ENCODE data around the gene TBX10. TPM values are rescaled to one million over a fixed set of nuclear protein-coding genes. Genes with fewer than 3 reads are reported as not detected.

Gene TBX10
- total and polyA plus RNA-seq, 12 donors: 0.17 to 0.44 (median 0.28) TPM; not detected in 9

DNA sequence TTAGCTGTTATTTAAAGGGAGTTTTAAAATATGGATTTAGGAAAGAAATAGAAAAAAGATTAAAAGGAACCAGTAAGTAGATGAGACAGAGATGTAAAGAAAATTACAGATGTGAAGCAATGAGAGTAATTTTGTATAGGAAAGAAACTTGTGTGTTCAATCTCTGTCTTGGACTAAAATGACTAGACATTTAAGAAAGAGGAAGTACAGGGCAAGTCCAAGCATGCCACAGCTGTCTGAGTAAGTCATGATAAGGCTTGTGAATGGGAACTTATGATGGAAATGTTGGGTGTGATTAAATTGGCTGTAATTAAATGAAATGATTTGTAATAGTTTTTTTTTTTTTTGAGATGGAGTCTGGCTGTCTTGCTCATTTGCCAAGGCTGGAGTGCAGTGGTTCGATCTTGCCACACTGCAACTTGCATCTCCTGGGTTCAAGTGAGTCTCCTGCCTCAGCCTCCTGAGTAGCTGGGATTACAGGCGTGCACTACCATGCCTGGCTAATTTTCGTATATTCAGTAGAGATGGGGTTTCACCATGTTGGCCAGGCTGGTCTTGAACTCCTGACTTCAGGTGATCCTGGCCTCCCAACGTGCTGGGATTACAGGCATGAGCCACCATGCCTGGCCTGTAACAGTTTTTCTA, 16.8 kb upstream of the TBX10 start:
- ATAC-seq (no peak), DNase-seq (no peak)
- H3K27me3 ChIP-seq: no peaks in the 10 kb centered on the region
- intact Hi-C loops (cut with DNase I): loop anchor here in 5 of 10 donors (2.0 to 10.0 kb wide), 3 partner anchors 26 to 84 kb away; no protein-coding TSS in a partner anchor
- peaks cover 0 to 11% (median 0%) of the 10 kb centered on the region in 11 donors for H3K9me3 ChIP-seq
- WGBS, 2 donors: 92 to 94% methylated on average over 4 of the region's 4 CpGs
- H3K27ac ChIP-seq: no peak overlapping the region
- H3K4me3 ChIP-seq: no peak overlapping the region
- TF ChIP-seq, protein P1, sequence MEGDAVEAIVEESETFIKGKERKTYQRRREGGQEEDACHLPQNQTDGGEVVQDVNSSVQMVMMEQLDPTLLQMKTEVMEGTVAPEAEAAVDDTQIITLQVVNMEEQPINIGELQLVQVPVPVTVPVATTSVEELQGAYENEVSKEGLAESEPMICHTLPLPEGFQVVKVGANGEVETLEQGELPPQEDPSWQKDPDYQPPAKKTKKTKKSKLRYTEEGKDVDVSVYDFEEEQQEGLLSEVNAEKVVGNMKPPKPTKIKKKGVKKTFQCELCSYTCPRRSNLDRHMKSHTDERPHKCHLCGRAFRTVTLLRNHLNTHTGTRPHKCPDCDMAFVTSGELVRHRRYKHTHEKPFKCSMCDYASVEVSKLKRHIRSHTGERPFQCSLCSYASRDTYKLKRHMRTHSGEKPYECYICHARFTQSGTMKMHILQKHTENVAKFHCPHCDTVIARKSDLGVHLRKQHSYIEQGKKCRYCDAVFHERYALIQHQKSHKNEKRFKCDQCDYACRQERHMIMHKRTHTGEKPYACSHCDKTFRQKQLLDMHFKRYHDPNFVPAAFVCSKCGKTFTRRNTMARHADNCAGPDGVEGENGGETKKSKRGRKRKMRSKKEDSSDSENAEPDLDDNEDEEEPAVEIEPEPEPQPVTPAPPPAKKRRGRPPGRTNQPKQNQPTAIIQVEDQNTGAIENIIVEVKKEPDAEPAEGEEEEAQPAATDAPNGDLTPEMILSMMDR (IDR thresholded peaks at IDR 0.05): no peak
- peaks cover 0 to 9% (median 0%) of the 10 kb centered on the region in 9 donors for H3K4me1 ChIP-seq
- H3K36me3 ChIP-seq: no peaks in the 10 kb centered on the region

DNA sequence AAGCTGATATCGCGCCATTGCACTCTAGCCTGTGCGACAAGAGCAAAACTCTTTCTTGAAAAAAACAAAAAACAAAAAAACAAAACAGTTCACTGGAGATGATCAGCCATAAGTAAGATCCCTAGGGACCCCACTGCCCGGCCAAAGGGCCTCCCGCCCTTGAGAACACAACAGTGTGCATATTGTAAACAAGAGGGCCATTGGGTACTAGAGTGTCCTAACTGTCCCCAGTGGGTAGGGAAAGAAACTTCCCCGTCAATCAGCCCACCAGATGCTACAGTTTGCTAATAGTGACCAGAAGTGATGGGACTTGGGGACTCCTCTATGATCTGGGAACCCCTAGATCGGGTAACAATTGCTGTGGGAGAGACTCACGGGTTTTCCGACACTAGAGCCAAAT, 14.7 kb upstream of the TBX10 start:
- Histone ChIP-seq H3K4me1 (peaks cover 0 to 13% (median 0%) of the 10 kb centered on the region in 9 donors), H3K27ac (no peak overlapping the region), H3K9me3 (peaks cover 0 to 11% (median 0%) of the 10 kb centered on the region in 11 donors), H3K36me3 (no peaks in the 10 kb centered on the region), H3K27me3 (peaks cover 0 to 17% (median 8%) of the 10 kb centered on the region in 7 donors), H3K4me3 (no peak overlapping the region)
- intact Hi-C loops (cut with DNase I): loop anchor here in 2 of 10 donors (10.0 kb wide), 1 partner anchor 79 kb away; no protein-coding TSS in a partner anchor
- DNase-seq: no peak
- 70 to 77% methylated on average over 9 of the region's 9 CpGs for WGBS, 2 donors
- no peak for ATAC-seq
- TF ChIP-seq, protein P1 (IDR thresholded peaks at IDR 0.05): no peak

DNA sequence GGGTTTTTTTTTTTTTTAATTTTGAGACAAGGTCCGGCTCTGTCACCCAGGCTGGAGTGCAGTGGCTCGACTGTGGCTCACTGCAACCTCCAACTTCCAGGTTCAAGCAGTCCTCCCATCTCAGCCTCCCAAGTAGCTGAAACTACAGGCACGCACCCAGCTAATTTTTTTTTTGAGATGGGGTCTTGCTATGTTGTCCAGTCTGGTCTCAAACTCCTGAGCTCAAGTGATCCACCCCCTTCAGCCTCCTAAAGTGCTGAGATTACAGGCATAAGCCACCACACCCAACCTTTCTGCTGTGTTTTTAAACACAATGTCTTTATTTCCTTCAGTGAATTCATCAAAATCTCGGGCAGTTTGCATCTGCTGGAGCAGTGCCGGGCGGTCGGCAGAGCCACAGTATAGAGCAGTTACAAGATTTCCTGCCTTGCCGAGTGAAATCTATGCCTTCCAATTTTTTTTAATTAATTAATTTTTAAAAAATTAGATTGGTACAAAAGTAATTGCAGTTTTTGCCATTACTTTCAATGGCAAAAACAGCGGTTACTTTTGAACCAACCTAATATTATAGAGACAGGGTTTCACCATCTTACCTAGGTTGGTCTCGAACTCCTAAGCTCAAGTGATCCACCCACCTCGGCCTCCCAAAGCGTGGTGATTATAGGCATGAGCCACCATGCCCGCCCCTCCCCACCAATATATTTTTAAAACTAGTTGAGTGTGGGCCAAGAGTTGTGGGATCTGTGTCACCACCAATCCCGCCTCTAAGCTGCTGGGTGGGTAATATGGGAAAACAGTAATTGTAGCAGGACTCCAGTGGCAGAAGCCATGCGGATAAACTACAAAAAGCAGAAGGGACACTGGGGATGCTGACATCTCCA, 13.6 kb upstream of the TBX10 start:
- H3K36me3 ChIP-seq: no peaks in the 10 kb centered on the region
- no peak overlapping the region for H3K27ac ChIP-seq
- no peak for ATAC-seq
- H3K9me3 ChIP-seq: peaks cover 0 to 11% (median 0%) of the 10 kb centered on the region in 11 donors
- peaks cover 0 to 21% (median 0%) of the 10 kb centered on the region in 9 donors for H3K4me1 ChIP-seq
- DNase-seq: no peak
- WGBS, 2 donors: 78 to 79% methylated on average over 15 of the region's 15 CpGs
- intact Hi-C loops (cut with DNase I): loop anchor here in 2 of 10 donors (10.0 kb wide), 1 partner anchor 78 kb away; no protein-coding TSS in a partner anchor
- TF ChIP-seq, protein P1 (IDR thresholded peaks at IDR 0.05): no peak
- H3K27me3 ChIP-seq: peaks cover 0 to 17% (median 12%) of the 10 kb centered on the region in 7 donors
- H3K4me3 ChIP-seq: no peak overlapping the region
